HG03066 (cell line): ENCODE measurements around the gene PRSS2.
"Not testable (repeated sequence)": the region's sequence is repeated elsewhere in the genome, so short reads cannot be mapped to it uniquely, and the experiment has no call there.

ENCODE experiments used
- ATAC-seq: cut with Tn5 transposase; IDR thresholded peaks from one replicate; pipeline ENCODE4 v1.9.1; 2021; ENCODE audit warnings: low read depth; ENCODE audit not compliant: unreplicated experiment

The PRSS2 gene

DNA sequence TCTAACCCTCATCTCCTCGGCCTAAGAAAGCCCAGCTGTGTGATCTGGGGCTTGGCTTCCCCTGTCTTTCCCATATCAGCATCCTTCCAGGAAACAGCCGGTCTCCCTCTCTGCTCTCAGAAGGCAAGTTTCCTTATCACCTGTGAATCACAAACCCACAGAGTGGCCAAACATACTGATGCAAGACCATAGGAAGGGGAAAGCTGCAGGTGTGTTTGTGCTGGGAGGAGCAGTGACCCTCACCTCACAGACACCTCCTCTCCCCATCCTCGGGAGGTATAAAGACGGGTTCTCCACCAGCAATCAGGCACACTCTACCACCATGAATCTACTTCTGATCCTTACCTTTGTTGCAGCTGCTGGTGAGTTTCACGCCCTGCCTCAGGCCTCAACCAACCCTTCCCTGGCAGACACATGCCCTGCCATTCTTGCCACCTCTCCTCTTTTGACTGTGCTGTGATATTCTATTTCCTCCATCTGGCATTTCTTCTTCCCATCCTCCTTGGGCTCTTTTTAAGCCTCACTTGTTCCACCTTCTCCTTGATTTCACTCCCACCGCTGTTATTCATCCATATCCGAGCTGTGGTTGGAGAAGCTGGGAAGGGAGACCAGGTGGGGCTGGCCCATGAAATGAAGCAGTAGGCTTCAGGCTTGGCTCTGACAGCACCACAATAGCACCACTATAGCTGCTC is at the start of gene PRSS2:
Gene PRSS2 (plus strand): TSS at position 310 of the 692 bp plus-strand sequence. CDS start 13 bp downstream, at position 323.
- ATAC-seq, result no peak

GRCh38 chr7:142720986-142721385 is 49.8 kb upstream of the PRSS2 start:
- no peak for ATAC-seq

GRCh38 chr7:142722248-142722794 is 48.4 kb upstream of the PRSS2 start:
- no peak for ATAC-seq

DNA sequence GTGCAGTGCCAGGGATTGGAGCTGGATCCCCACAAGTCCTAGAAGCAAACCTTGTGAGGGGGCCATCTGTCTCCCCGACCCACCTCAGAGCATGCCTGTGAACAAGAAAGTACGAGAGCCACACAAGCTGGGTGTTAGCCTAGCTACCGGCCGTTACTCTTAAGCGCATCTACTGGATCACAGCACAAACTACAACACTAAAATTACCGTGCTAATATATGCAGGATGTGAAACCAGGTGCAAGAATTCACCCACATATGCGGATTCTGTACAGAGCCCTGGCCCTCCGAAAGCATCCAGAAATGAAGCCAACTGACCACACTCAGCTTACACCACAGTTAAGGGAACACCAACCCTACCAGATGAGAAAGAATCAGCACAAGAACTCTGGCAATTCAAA is 37.5 kb upstream of the PRSS2 start:
- no peak for ATAC-seq

GRCh38 chr7:142739923-142740492 is 30.8 kb upstream of the PRSS2 start:
- peak; percentile 93 for ATAC-seq

- no peak for ATAC-seq
Observed at GRCh38 chr7:142740786-142741185, 30.0 kb upstream of the PRSS2 start.

DNA sequence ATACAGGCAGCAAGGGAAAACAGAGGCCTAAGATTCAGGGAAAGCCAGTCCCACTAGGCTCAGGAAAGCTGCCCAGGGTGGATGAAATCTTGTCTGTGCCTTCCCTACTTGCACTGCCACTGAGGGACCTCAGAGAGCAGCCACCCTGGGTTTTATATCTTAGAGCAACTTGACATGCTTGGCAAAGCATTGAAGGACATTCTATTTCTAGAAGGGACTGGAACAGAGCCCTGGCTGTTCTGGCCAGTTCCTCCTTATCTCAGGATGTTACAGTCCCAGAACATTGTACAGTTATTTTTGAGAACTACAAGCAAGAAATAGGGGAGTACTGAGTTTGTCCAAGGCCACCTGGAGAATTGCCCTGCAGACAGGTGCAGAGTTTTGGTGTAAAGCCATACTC is 28.8 kb upstream of the PRSS2 start:
- ATAC-seq, result not testable (repeated sequence)

DNA sequence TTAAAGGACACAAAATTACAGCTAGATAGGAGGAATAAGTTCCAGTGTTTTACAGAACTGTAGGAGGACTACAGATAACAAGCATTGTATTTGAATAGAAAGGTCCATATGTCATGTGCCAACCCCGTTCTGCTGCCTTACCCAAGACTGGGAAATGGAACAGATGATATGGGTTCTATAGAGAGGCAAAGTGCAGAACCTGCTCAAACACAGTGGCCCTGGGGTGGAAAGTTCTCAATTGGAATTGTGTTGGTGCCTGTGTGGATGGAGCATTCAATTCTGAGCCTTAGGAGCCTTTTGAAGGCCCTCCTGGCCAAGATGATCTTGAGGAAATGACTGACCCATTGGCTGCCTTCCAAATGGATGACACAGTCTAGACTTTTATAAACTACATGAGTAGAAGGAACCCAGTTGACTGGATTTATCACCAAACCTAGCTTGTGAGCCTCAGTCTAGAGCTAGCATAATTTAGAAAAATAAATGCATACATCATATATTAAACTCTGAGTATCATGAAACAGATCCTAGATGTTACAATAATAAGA is 25.6 kb upstream of the PRSS2 start:
- ATAC-seq, result no peak

- ATAC-seq, result no peak
Observed at GRCh38 chr7:142745745-142746144, 25.0 kb upstream of the PRSS2 start.

DNA sequence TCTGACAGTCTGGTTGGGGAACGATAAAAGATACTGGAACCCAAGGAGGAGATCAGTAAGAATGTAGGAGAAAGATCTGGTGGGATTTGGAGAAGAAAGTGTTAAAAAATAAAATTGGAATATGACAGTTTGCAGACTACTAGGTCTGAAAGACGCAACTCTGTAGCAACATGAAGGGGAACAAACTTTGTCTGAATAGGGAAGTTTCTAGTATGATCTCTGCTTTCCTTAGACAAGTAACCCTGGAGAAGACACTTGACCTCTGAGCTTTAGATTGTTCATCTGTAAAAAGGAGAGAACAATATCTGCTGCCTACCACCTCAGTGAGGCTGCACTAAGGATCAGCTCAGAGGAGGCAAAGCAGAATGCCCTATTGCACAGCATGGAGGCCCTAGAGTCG is 24.5 kb upstream of the PRSS2 start:
- no peak for ATAC-seq

GRCh38 chr7:142748410-142748809 is 22.4 kb upstream of the PRSS2 start:
- ATAC-seq, result not testable (repeated sequence)

DNA sequence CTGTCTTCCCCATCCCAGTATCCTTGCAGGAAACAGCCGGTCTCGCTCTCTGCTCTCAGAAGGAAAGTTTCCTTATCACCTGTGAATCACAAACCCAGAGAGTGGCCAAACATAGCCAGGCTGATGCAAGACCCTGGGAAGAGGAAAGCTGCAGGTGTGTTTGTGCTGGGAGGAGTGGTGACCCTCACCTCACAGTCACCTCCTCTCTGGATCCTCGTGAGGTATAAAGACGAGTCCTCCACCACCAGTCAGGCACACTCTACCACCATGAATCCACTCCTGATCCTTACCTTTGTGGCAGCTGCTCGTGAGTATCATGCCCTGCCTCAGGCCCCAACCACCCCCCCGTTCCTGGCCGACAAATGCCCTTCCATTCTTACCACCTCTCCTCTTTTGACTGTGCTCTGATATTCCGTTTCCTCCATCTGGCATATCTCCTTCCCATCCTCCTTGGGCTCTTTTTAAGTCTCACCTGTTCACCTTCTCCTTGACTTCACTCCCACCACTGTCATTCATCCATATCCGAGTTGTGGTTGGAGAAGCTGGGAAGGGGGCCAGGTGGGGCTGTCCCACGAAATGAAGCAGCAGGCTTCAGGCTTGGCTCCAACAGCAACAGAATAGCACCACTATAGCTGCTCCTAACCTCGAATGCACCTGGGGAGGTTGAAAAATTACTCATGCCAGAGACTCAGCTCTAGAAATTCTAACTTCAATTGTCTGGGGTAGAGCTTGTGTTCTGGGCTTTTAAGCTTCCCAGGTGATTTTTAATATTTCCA is 21.4 kb upstream of the PRSS2 start, which contains the start of gene PRSS1:
Gene PRSS1 (plus strand): TSS at position 255 of the 776 bp plus-strand sequence. CDS start 13 bp downstream, at position 268.
- no peak for ATAC-seq

- no peak for ATAC-seq
Observed at GRCh38 chr7:142750321-142750938, 20.3 kb upstream of the PRSS2 start.

- ATAC-seq, result not testable (repeated sequence)
Observed at GRCh38 chr7:142751526-142752175, 19.1 kb upstream of the PRSS2 start.

DNA sequence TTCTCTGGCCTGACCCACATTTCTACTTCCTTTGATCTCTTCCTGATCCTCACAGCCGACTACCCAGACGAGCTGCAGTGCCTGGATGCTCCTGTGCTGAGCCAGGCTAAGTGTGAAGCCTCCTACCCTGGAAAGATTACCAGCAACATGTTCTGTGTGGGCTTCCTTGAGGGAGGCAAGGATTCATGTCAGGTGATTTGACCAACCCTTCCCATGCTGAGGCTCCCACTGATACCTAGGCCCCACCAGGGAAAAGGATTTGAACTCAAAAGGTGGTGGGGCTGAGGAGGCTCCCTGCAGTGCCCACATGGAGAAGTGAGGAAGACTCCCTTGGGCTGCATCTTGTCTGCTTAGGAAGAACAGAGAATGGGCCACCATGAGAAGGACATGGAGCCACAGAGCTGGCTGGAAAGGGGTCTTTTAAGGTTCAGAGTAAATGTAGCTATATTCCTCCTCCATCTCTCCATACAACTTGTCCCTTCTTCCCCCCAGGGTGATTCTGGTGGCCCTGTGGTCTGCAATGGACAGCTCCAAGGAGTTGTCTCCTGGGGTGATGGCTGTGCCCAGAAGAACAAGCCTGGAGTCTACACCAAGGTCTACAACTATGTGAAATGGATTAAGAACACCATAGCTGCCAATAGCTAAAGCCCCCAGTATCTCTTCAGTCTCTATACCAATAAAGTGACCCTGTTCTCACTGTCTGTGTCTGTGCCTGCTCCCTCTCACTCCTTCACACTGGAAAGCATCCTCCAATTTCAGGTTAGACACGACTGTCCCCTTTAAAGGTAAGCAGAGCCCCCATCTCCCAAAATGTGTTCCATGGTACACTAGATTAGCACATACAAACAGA is 18.2 kb upstream of the PRSS2 start:
- ATAC-seq, result no peak

DNA sequence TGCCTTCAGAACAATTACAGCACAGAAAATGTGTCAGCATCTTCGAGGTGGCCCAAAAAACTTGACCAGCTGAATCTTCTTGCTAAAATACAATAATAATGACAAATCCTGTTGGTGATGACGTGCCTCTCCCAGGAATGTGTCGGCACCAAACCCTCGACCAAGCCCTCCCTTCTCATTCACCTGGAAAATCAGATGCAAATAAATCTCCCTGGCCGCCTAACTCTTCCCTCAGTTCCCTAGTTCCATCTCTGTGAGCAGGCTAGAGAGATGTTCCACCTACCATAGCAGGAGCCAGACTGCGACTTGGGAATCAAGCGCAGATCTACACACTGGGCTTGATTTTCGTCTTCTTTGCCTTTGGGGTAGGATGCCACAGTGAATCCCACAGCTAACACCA is 17.4 kb upstream of the PRSS2 start:
- no peak for ATAC-seq

- ATAC-seq, result not testable (repeated sequence)
Observed at GRCh38 chr7:142753925-142754491, 16.8 kb upstream of the PRSS2 start.

DNA sequence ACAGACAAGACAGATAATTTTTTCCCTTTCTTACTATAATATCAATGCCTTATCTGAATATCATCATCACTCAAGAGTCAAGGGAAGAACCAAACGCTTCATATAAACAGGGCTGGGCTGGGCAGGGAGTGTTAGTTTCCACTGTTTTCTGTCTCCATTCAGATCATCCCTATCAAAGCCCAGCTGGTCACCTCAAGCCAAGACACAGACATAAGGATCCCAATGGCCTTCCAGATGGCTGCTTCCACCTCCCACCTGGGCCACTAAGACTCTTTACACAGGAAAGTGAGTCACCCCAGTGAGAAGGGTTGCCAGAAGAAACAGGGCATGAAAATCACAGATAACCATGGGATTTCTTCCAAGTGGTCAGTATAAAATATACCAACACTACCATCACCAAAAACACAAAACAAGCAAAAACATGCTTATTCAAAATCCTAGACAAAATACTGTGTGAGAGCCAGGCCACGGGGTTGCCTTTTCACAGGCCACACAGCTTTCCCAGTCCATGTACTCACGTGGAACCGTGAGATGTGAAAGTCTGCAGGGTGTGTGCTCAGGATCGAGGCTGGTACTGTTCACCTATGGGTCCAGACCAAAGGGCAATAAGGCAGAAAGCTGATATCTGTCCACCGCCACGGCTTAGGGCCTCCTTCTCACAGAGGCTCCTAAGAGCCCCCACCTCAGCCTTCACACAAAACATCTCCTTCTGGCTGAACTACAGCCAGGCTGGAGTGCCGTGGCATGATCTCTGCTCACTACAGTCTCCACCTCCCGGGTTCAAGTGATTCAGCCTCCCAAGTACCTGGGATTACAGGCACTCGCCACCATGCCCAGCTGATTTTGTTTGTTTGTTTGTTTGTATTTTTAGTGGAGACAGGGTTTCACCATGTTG is 15.8 kb upstream of the PRSS2 start:
- ATAC-seq, result no peak
